H1 (cell line): ENCODE measurements around the gene DPY19L1. TPM values are rescaled to one million over a fixed set of nuclear protein-coding genes. Genes with fewer than 3 reads are reported as not detected.

Source experiments
- BCL11A ChIP-seq, 2 experiments: IDR thresholded peaks; one replicate each; pipeline ENCODE4 v1.6.1; 2011; ENCODE audit warnings: low read depth in 2 of 2, low read length in 2 of 2, mild to moderate bottlenecking in 2 of 2
- CHD2 ChIP-seq: IDR thresholded peaks from 2 replicates; pipeline ENCODE4 v1.6.1; 2012; ENCODE audit warnings: low read length, improper control_type of control experiment
- CHD7 ChIP-seq: fragments of 300-600 bp; sonication (generic); IDR thresholded peaks from 2 replicates; pipeline ENCODE4 v1.7.1; 2012; ENCODE audit warnings: low read length, moderate library complexity, mild to moderate bottlenecking, inconsistent platforms; ENCODE audit not compliant: insufficient replicate concordance
- CTBP2 ChIP-seq: IDR thresholded peaks from 2 replicates; pipeline ENCODE4 v1.7.0; 2011; ENCODE audit warnings: borderline replicate concordance, mild to moderate bottlenecking, moderate library complexity, mixed read lengths, low read length; ENCODE audit not compliant: insufficient read depth, insufficient read length
- MAFK ChIP-seq: IDR thresholded peaks from 2 replicates; pipeline ENCODE4 v1.6.1; 2012; ENCODE audit warnings: low read depth, mild to moderate bottlenecking, improper control_type of control experiment, low read length
- PHF8 ChIP-seq: fragments of 200-600 bp; sonication (generic); conservative IDR thresholded peaks from 2 replicates; pipeline ENCODE4 v1.7.1; 2012; ENCODE audit warnings: low read depth, mild to moderate bottlenecking, inconsistent platforms, low read length, moderate library complexity
- POLR2A ChIP-seq, 2 experiments: IDR thresholded peaks; 1 replicate in 1 of 2; 2 replicates in 1 of 2; pipeline ENCODE4 v1.6.1; 2011; ENCODE audit warnings: low read depth in 2 of 2, low read length in 2 of 2, mild to moderate bottlenecking in 2 of 2; ENCODE audit errors: control extremely low read depth in 1 of 2
- SIX5 ChIP-seq: IDR thresholded peaks from 2 replicates; pipeline ENCODE4 v1.6.1; 2011; ENCODE audit warnings: mild to moderate bottlenecking, low read depth, low read length
- SRF ChIP-seq: IDR thresholded peaks from 2 replicates; pipeline ENCODE4 v1.6.1; 2011; ENCODE audit warnings: mild to moderate bottlenecking, low read depth, low read length, moderate library complexity
- TEAD4 ChIP-seq: IDR thresholded peaks from 2 replicates; pipeline ENCODE4 v1.6.1; 2012; ENCODE audit warnings: low read depth, low read length, inconsistent platforms, mixed read lengths
- polyA plus RNA-seq, 7 experiments: library from polyadenylated mRNA; depleted of rRNA in 3 of 7; stranded (reverse) in 5 of 7; unstranded in 2 of 7; fragments of >200 nt in 5 of 7; fragments of 200-250 nt in 2 of 7; gene quantifications; 1 replicate in 5 of 7; 2 replicates in 1 of 7; 4 replicates in 1 of 7; pipeline versions ENCODE4 v1.2.1 to v1.2.3, GENCODE V29; 2011 to 2013; ENCODE audit warnings: missing spikeins in 2 of 7, mixed read lengths in 2 of 7
- total RNA-seq: library from RNA; stranded (reverse); fragmentation: NEBNext Ultra II Directional; extraction: Animal tissue kit (Norgen Biotek cat#: 25700); gene quantifications from 2 replicates; pipeline ENCODE4 v1.2.1, GENCODE V29; 2021
- TF ChIP-seq, protein P1 (sequence below): IDR thresholded peaks from 2 replicates; pipeline ENCODE4 v1.6.1; 2011; ENCODE audit warnings: low read length, improper control_type of control experiment

DPY19L1 gene
- total and polyA plus RNA-seq, 2 of the 8 experiments (the other 6 are each of a cell fraction or from before 2014, with no cell fraction given) = 14.1 to 23.3 TPM

DNA sequence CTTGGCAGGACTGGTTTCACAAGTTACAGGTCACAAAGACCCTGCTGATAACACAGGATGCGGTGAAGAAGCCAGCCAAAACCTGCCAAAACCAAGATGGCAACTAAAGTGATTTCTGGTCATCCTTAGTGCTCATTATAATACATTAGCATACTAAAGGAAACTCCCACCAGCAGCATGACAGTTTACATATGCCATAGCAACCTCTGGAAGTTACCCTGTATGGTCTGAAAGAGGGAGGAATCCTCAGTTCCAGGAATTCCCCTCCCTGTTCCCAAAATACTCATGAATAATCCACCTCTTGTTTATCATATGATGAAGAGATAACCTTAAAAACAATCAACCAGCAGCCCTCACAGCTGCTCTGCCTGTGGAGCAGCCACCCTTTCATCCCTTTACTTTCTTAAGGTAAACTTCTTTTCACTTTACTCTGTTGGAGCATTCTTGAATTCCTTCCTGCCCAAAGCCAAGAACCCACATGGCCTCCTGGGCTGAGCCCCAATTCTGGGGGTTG, 21.9 kb downstream of the DPY19L1 start (continued):
- TF ChIP-seq CHD7 (peak; percentile 62), SRF (peak; percentile 93), BCL11A (IDR thresholded peaks at IDR 0.05; ENCODE audit: low read depth in 2 of 2, low read length in 2 of 2) (peak in 1 of 2 experiments; percentile 21), SIX5 (no peak), CHD2 (no peak), PHF8 (no peak), POLR2A (IDR thresholded peaks at IDR 0.05; ENCODE audit: control extremely low read depth in 1 of 2, low read depth in 2 of 2, low read length in 2 of 2) (0 out of 3 replicates have a peak, but pooled peaks of 1 of the 2 experiments have one; percentile 30), TEAD4 (peak; percentile 65), MAFK (no peak), CTBP2 (no peak)
- TF ChIP-seq, protein P1, sequence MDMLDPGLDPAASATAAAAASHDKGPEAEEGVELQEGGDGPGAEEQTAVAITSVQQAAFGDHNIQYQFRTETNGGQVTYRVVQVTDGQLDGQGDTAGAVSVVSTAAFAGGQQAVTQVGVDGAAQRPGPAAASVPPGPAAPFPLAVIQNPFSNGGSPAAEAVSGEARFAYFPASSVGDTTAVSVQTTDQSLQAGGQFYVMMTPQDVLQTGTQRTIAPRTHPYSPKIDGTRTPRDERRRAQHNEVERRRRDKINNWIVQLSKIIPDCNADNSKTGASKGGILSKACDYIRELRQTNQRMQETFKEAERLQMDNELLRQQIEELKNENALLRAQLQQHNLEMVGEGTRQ = no peak
